OCI-LY1 (cell line): ENCODE results near the gene CEMIP.

Source experiments
- EZH2 ChIP-seq: fragments of 200-600 bp; sonication (generic), shearing (Covaris generic); IDR thresholded peaks from 2 replicates; pipeline ENCODE4 v1.8.0; 2017; ENCODE audit warnings: borderline replicate concordance, mixed run types, mild to moderate bottlenecking, antibody characterized with exemption, low read length, moderate library complexity, mixed read lengths
- TF ChIP-seq, protein P1 (sequence below): fragments of 200-600 bp; sonication (generic), shearing (Covaris generic); IDR thresholded peaks from 2 replicates; pipeline ENCODE4 v1.5.1; 2017; ENCODE audit warnings: mild to moderate bottlenecking, antibody characterized with exemption, low read length, moderate library complexity, mixed read lengths

DNA sequence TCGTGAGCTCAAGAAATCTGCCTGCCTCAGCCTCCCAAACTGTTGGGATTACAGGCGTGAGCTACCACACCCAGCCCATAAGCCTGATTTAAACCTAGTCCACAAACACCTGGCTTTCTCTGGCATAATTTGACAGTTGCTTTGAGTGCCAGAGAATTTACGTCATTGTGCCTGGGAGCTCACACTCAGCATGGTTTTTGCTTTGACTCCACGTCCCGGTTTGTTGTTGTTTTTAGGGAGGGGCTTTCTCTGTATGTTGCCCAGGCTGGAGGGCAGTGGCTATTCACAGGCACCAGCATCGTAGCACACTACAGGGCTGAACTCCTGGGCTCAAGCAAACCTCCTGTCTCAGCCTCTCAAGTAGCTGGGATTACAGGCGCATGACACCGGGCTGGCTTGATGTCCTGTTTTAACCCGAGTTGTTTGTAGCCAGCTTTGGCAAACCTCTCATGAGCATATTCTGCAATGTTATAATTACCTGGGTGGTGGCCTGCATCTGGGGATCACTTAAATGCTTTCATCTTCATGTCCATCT is 32.7 kb downstream of the CEMIP start:
- TF ChIP-seq, protein P1, sequence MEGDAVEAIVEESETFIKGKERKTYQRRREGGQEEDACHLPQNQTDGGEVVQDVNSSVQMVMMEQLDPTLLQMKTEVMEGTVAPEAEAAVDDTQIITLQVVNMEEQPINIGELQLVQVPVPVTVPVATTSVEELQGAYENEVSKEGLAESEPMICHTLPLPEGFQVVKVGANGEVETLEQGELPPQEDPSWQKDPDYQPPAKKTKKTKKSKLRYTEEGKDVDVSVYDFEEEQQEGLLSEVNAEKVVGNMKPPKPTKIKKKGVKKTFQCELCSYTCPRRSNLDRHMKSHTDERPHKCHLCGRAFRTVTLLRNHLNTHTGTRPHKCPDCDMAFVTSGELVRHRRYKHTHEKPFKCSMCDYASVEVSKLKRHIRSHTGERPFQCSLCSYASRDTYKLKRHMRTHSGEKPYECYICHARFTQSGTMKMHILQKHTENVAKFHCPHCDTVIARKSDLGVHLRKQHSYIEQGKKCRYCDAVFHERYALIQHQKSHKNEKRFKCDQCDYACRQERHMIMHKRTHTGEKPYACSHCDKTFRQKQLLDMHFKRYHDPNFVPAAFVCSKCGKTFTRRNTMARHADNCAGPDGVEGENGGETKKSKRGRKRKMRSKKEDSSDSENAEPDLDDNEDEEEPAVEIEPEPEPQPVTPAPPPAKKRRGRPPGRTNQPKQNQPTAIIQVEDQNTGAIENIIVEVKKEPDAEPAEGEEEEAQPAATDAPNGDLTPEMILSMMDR, result no peak
- TF ChIP-seq EZH2, result no peak
